Measurements from ENCODE around the gene ZNF474.

GRCh38 chr5:122137702-122138101, 8.4 kb downstream of the ZNF474 start:
- TF ChIP-seq ZBTB33 (IDR thresholded peaks at IDR 0.05) (no peak), JUND (IDR thresholded peaks at IDR 0.05) (no peak), ATF3 (IDR thresholded peaks at IDR 0.05) (no peak), FOXA2 (IDR thresholded peaks at IDR 0.05) (no peak), EGR1 (IDR thresholded peaks at IDR 0.05; ENCODE audit: low read depth in 2 of 2) (no peak), YY1 (IDR thresholded peaks at IDR 0.05) (no peak), RXRA (IDR thresholded peaks at IDR 0.05) (no peak), FOXA1 (IDR thresholded peaks at IDR 0.05) (no peak), HNF4A (conservative IDR thresholded peaks at IDR 0.05) (no peak), SP1 (IDR thresholded peaks at IDR 0.05) (no peak)
- TF ChIP-seq, protein P1, sequence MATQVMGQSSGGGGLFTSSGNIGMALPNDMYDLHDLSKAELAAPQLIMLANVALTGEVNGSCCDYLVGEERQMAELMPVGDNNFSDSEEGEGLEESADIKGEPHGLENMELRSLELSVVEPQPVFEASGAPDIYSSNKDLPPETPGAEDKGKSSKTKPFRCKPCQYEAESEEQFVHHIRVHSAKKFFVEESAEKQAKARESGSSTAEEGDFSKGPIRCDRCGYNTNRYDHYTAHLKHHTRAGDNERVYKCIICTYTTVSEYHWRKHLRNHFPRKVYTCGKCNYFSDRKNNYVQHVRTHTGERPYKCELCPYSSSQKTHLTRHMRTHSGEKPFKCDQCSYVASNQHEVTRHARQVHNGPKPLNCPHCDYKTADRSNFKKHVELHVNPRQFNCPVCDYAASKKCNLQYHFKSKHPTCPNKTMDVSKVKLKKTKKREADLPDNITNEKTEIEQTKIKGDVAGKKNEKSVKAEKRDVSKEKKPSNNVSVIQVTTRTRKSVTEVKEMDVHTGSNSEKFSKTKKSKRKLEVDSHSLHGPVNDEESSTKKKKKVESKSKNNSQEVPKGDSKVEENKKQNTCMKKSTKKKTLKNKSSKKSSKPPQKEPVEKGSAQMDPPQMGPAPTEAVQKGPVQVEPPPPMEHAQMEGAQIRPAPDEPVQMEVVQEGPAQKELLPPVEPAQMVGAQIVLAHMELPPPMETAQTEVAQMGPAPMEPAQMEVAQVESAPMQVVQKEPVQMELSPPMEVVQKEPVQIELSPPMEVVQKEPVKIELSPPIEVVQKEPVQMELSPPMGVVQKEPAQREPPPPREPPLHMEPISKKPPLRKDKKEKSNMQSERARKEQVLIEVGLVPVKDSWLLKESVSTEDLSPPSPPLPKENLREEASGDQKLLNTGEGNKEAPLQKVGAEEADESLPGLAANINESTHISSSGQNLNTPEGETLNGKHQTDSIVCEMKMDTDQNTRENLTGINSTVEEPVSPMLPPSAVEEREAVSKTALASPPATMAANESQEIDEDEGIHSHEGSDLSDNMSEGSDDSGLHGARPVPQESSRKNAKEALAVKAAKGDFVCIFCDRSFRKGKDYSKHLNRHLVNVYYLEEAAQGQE (IDR thresholded peaks at IDR 0.05) = no peak
- TF ChIP-seq, protein P2, sequence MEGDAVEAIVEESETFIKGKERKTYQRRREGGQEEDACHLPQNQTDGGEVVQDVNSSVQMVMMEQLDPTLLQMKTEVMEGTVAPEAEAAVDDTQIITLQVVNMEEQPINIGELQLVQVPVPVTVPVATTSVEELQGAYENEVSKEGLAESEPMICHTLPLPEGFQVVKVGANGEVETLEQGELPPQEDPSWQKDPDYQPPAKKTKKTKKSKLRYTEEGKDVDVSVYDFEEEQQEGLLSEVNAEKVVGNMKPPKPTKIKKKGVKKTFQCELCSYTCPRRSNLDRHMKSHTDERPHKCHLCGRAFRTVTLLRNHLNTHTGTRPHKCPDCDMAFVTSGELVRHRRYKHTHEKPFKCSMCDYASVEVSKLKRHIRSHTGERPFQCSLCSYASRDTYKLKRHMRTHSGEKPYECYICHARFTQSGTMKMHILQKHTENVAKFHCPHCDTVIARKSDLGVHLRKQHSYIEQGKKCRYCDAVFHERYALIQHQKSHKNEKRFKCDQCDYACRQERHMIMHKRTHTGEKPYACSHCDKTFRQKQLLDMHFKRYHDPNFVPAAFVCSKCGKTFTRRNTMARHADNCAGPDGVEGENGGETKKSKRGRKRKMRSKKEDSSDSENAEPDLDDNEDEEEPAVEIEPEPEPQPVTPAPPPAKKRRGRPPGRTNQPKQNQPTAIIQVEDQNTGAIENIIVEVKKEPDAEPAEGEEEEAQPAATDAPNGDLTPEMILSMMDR (IDR thresholded peaks at IDR 0.05; ENCODE audit: low read depth, low read length, missing input control) = no peak
- TF ChIP-seq, protein P3, sequence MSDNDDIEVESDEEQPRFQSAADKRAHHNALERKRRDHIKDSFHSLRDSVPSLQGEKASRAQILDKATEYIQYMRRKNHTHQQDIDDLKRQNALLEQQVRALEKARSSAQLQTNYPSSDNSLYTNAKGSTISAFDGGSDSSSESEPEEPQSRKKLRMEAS (IDR thresholded peaks at IDR 0.05) = no peak

Data from liver (tissue), 3 donors.